ENCODE results near the gene SGCD.

Gene SGCD

DNA sequence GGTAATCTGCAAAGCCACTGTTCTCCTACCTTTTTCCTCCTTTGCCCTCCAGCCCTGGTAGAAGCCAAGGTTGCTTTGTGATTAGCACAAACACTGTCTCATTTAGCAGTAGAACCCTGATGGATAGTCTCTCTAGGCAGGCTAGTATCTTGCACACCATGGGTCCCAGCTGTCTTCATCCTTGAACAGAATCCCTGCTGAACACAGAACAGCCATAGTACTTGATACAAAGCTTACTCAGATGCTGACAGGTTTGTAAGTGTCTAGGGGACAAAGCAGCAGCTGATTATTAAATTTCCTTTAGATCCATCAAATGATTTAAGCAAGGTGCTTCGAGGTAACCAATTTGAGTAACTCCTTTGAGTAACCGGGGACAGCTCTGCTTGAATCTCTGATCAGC, 359.4 kb downstream of the SGCD start:
- TF ChIP-seq TAF1 (IDR thresholded peaks at IDR 0.05; ENCODE audit: borderline replicate concordance, insufficient read depth, low read length) (no peak), FOXP2 (optimal IDR thresholded peaks at IDR 0.05; ENCODE audit: borderline replicate concordance, extremely low read depth, extremely low read length, insufficient read depth) (no peak), SIN3A (IDR thresholded peaks at IDR 0.05; ENCODE audit: borderline replicate concordance, insufficient read depth, low read length) (no peak), POLR2AphosphoS5 (IDR thresholded peaks at IDR 0.05; ENCODE audit: low read depth, low read length) (no peak)

DNA sequence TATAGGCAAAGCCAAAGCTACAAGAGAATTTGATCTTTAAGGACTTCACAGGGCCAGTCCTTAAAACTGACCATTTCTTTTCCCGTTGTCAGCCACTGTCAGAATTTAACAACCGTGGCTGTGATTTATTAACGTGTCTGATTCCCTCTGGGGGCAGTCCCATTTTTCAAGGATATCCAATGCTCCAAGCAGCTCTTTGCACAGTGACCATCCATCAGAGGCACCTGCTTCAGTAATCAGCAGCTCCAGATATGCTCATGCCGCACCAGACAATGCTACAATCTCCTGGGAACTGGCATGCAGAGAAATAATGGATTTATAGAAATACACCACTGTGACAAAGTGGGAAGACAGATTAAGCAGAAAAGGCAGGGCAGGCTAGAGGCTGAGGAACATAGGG, 359.8 kb downstream of the SGCD start:
- TF ChIP-seq POLR2AphosphoS5 (IDR thresholded peaks at IDR 0.05; ENCODE audit: low read depth, low read length) (no peak), FOXP2 (optimal IDR thresholded peaks at IDR 0.05; ENCODE audit: borderline replicate concordance, extremely low read depth, extremely low read length, insufficient read depth) (no peak)

DNA sequence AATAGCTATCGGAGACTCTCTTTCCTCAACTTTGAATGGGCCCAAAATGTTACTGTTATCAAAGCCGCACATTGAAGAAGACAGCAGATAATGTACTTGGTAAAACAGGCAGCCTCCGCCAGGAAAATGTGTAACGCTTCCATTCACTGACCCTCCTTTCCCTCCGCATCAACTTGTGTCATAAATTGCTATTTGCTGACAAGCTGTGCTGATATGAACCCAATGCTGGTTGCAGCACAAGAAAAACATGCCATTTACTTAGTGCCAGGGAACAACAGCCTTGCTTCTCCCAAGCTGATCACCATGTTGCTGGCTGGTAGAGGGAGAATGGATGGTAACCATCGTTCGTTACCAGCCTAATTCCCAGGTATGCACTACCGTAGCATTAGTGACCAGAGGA, 360.6 kb downstream of the SGCD start:
- TF ChIP-seq FOXP2 (optimal IDR thresholded peaks at IDR 0.05; ENCODE audit: borderline replicate concordance, extremely low read depth, extremely low read length, insufficient read depth): no peak
- TF ChIP-seq, protein P1, sequence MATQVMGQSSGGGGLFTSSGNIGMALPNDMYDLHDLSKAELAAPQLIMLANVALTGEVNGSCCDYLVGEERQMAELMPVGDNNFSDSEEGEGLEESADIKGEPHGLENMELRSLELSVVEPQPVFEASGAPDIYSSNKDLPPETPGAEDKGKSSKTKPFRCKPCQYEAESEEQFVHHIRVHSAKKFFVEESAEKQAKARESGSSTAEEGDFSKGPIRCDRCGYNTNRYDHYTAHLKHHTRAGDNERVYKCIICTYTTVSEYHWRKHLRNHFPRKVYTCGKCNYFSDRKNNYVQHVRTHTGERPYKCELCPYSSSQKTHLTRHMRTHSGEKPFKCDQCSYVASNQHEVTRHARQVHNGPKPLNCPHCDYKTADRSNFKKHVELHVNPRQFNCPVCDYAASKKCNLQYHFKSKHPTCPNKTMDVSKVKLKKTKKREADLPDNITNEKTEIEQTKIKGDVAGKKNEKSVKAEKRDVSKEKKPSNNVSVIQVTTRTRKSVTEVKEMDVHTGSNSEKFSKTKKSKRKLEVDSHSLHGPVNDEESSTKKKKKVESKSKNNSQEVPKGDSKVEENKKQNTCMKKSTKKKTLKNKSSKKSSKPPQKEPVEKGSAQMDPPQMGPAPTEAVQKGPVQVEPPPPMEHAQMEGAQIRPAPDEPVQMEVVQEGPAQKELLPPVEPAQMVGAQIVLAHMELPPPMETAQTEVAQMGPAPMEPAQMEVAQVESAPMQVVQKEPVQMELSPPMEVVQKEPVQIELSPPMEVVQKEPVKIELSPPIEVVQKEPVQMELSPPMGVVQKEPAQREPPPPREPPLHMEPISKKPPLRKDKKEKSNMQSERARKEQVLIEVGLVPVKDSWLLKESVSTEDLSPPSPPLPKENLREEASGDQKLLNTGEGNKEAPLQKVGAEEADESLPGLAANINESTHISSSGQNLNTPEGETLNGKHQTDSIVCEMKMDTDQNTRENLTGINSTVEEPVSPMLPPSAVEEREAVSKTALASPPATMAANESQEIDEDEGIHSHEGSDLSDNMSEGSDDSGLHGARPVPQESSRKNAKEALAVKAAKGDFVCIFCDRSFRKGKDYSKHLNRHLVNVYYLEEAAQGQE (IDR thresholded peaks at IDR 0.05; ENCODE audit: insufficient read depth in 1 of 2, low read depth in 2 of 2, low read length in 2 of 2): no peak
- TF ChIP-seq SIN3A (IDR thresholded peaks at IDR 0.05; ENCODE audit: borderline replicate concordance, insufficient read depth, low read length): no peak
- no peak for TF ChIP-seq TAF1 (IDR thresholded peaks at IDR 0.05; ENCODE audit: borderline replicate concordance, insufficient read depth, low read length)
- no peak for TF ChIP-seq POLR2AphosphoS5 (IDR thresholded peaks at IDR 0.05; ENCODE audit: low read depth, low read length)

DNA sequence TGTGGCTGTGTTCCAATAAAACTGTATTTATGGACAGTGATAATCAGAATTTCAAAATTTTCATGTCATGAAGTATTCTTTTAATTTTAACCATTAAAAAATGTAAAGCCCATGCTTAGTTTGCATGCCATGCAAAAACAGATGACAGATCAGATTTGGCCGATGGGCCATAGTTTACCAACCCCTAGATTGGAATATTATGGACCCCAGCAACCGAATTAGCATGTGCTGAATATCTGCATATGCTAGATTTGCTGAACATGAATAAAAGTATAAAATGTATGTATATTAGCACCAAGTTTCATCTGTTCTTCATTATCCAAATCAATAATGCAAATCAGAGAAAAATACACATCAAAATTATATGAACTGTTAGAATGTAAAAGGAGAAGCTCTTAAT, 364.6 kb downstream of the SGCD start:
- TF ChIP-seq TAF1 (IDR thresholded peaks at IDR 0.05; ENCODE audit: borderline replicate concordance, insufficient read depth, low read length): no peak
- no peak for TF ChIP-seq POLR2AphosphoS5 (IDR thresholded peaks at IDR 0.05; ENCODE audit: low read depth, low read length)
- TF ChIP-seq, protein P1 (IDR thresholded peaks at IDR 0.05; ENCODE audit: insufficient read depth in 1 of 2, low read depth in 2 of 2, low read length in 2 of 2): no peak
- no peak for TF ChIP-seq FOXP2 (optimal IDR thresholded peaks at IDR 0.05; ENCODE audit: borderline replicate concordance, extremely low read depth, extremely low read length, insufficient read depth)
- no peak for TF ChIP-seq SIN3A (IDR thresholded peaks at IDR 0.05; ENCODE audit: borderline replicate concordance, insufficient read depth, low read length)

DNA sequence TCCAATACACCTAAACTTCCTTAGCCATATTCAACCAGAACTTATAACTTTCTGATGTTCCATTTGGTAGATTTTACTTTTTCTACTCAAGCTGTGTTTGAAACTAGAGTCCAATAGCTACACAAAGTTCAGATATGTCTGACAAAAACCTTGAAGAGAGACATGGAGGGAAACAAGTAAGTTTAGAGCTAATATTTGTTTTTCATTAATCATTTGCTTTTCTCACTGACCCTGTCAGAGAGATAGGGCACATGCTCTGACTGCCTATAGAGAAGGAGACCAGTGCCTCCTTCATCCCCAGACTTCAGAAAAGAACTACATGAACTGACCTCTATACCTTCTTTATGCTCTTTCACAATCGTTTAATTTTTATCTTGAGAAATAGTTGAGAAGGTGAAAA, 366.1 kb downstream of the SGCD start:
- no peak for TF ChIP-seq FOXP2 (optimal IDR thresholded peaks at IDR 0.05; ENCODE audit: borderline replicate concordance, extremely low read depth, extremely low read length, insufficient read depth)
- TF ChIP-seq SIN3A (IDR thresholded peaks at IDR 0.05; ENCODE audit: borderline replicate concordance, insufficient read depth, low read length): no peak
- TF ChIP-seq, protein P1 (IDR thresholded peaks at IDR 0.05; ENCODE audit: insufficient read depth in 1 of 2, low read depth in 2 of 2, low read length in 2 of 2): no peak
- TF ChIP-seq TAF1 (IDR thresholded peaks at IDR 0.05; ENCODE audit: borderline replicate concordance, insufficient read depth, low read length): no peak
- no peak for TF ChIP-seq POLR2AphosphoS5 (IDR thresholded peaks at IDR 0.05; ENCODE audit: low read depth, low read length)

DNA sequence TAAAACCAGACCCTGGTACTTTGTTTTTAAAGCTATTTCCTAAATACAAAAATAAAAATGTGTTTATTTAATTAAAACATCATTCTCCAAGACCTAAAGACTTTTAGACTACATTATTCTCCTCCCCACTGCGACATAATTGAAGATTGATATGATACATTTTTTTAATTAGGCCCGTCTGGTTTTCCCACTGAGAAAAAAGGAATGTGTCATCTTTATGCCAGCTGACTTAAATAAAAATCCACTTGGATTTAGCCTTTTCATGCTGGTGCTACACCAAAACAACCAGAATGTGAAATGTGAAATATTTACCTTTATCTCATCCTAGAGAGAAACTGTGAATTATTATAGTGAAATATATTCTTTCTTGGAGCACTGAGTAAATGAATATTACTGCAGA, 367.6 kb downstream of the SGCD start:
- TF ChIP-seq POLR2AphosphoS5 (IDR thresholded peaks at IDR 0.05; ENCODE audit: low read depth, low read length): no peak
- TF ChIP-seq, protein P1 (IDR thresholded peaks at IDR 0.05; ENCODE audit: insufficient read depth in 1 of 2, low read depth in 2 of 2, low read length in 2 of 2): no peak
- TF ChIP-seq SIN3A (IDR thresholded peaks at IDR 0.05; ENCODE audit: borderline replicate concordance, insufficient read depth, low read length): no peak
- TF ChIP-seq TAF1 (IDR thresholded peaks at IDR 0.05; ENCODE audit: borderline replicate concordance, insufficient read depth, low read length): no peak
- TF ChIP-seq FOXP2 (optimal IDR thresholded peaks at IDR 0.05; ENCODE audit: borderline replicate concordance, extremely low read depth, extremely low read length, insufficient read depth): no peak
